Caki2 (cell line): ENCODE measurements around the gene CCDC28A. TPM values are rescaled to one million over a fixed set of nuclear protein-coding genes. Genes with fewer than 3 reads are reported as not detected.
"Not testable (repeated sequence)": the region's sequence is repeated elsewhere in the genome, so short reads cannot be mapped to it uniquely, and the experiment has no call there.

Experiments
- DNase-seq: peaks from one replicate; pipeline ENCODE4 v3.0.0-alpha.2; 2015; ENCODE audit warnings: low read depth
- in situ Hi-C: cut with HindIII; loops from 2 replicates; pipeline ENCODE4 v1.10.0; 2016; ENCODE audit warnings: low sequenced_read_pairs, low pct_unique_long_range_greater_than_20kb, mixed read lengths
- total RNA-seq: library from RNA; depleted of rRNA; stranded (reverse); fragments of >200 nt; shearing (Covaris generic); gene quantifications from 2 replicates; pipeline ENCODE4 v1.2.3, GENCODE V29; 2014; ENCODE audit warnings: low replicate concordance; rRNA removed

The CCDC28A gene
- 31.0 and 37.5 TPM in 2 replicates for total RNA-seq

- DNase-seq, result peak; percentile 97
- in situ Hi-C loops, result no loop called here
Observed at GRCh38 chr6:138773177-138774091, at the start of gene CCDC28A. Gene CCDC28A (plus strand): TSS chr6:138773769. CDS start chr6:138776121, 2,352 bp downstream.

DNA sequence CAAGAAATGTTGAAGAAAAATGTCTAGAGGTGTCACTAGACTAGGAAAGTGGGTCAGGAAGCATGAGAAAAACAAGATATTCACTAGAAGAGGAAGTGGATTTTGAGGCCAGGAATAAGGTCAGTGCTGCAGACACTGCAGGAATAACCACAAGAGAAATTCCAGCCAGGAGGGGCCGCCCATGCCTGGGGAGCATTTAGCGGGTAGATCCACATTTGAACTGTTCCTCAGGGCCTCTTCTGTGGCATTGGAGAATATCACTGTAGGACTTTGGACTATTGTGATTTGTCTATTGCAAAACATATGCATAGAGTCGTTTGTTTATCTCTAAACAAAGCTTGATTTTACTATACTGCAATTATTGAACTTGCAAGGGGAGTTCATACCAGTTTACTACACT, 49.6 kb upstream of the CCDC28A start:
- in situ Hi-C loops, result no loop called here

GRCh38 chr6:138726066-138726756, 47.4 kb upstream of the CCDC28A start:
- in situ Hi-C loops, result no loop called here
- no peak for DNase-seq

More for the DNA sequence above, 49.6 kb upstream of the CCDC28A start:
- no peak for DNase-seq

DNA sequence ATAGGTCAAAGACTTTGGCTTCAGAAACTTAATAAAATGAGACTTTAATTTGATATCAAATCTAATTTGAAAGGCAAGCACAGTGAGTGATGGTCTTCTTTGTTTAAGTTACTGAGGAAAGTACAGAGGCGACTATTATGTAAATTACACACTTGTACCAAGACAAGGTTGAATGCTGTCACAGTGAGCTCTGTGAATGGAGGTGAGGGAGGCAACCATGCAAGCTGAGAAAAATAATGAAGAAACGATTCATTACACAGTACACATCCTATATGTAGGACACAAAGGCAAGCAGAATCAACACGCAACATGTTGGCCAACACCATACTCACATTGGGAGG, 46.8 kb upstream of the CCDC28A start:
- in situ Hi-C loops, result no loop called here

DNA sequence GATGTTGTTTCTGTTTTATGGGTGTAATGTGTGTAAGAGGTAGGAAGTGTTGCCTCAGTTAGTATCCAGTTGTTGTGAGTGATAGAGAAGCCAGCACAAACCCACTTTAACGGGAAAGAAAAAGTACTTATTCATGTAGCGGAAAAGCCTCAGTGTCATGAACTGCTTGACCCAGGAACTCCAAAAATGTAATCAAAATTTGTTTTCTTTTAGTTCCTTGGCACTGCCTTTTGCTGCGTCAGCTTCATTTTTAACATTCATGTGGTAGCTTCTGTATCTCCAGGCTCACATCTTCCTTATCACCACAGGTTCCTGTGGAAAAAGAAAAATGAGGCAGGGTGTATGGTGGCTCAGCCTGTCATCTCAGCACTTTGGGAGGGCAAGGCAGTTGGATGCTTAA, 46.4 kb upstream of the CCDC28A start:
- DNase-seq, result no peak
- in situ Hi-C loops, result no loop called here

More for the DNA sequence above, 46.8 kb upstream of the CCDC28A start:
- DNase-seq, result no peak

DNA sequence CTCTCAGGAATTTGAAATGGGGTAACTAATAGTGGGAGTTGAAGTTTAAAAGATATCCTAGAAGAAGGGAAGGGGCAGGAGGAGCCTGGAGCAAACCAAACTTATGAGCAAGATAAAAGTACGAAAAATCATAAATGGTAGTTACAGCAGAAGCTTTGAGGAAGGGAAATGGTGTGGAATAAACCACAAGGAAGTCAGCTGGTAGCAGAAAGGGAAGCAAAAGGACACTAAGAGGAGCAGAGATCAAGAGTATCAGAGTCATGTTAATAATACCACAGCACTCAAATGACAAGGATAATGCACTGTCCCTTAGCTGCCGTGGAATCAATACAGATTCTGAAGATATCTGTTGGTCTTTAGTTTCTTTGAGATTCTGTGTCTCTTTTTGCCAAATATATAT, 44.9 kb upstream of the CCDC28A start:
- in situ Hi-C loops, result no loop called here
- no peak for DNase-seq

- in situ Hi-C loops, DNase-seq: not testable (repeated sequence)
Observed at GRCh38 chr6:138730037-138730436, 43.5 kb upstream of the CCDC28A start.

GRCh38 chr6:138734585-138734984, 39.0 kb upstream of the CCDC28A start:
- DNase-seq, result no peak
- in situ Hi-C loops, result no loop called here

DNA sequence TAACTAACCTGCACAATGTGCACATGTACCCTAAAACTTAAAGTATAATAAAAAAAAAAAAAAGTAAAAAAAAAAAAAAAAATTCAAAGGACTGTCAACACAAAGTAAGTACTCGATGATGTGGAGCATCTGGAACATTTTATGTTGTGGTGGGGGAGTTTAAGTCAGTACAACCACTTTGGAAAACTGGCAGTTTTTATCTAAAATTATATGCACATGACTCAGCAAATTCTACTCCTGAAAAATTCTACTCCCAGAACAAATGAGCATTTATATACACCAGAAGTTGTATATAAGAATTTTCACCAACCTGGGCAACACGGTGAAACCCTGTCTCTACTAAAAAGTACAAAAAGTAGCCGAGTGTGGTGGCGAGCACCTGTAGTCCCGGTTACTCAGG, 36.9 kb upstream of the CCDC28A start:
- no peak for DNase-seq
- in situ Hi-C loops, result no loop called here

GRCh38 chr6:138752017-138752416, 21.6 kb upstream of the CCDC28A start:
- no peak for DNase-seq
- in situ Hi-C loops, result no loop called here

GRCh38 chr6:138757136-138757535, 16.4 kb upstream of the CCDC28A start:
- in situ Hi-C loops, result no loop called here
- no peak for DNase-seq

DNA sequence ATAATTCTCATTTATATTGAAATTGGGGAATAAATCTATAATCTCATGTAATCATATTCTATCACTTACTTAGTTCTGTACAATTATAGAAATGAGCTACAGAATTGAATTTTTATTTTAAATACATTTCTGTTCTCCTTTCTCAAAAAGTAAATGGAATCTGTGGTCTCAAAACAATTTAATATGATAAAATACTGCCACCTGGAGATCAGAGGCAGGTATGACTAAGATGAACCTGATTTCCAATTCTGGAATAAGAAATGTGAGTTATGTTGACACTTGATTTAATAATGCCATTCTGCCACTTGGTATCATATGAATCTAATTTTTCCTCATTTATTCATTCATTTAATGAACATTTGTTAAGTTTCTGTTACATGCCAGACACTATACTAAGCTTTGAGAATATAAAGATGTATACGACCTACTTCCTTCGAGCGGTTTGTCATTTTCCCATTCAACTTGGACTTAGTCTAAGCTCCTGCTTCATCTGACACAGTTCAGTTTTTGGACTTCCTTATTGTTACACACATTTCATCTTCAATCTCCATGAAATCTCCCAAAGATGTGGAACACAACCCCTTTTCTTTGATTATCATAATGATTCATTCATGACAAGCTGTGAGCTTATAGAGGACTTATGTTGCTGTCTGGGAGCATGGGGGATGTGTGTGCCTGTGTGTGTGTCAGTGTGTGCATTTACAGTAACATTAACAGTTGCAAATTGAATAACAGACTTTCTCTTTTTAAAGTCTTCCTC, 7.5 kb upstream of the CCDC28A start:
- DNase-seq, result peak; percentile 10
- in situ Hi-C loops, result no loop called here

DNA sequence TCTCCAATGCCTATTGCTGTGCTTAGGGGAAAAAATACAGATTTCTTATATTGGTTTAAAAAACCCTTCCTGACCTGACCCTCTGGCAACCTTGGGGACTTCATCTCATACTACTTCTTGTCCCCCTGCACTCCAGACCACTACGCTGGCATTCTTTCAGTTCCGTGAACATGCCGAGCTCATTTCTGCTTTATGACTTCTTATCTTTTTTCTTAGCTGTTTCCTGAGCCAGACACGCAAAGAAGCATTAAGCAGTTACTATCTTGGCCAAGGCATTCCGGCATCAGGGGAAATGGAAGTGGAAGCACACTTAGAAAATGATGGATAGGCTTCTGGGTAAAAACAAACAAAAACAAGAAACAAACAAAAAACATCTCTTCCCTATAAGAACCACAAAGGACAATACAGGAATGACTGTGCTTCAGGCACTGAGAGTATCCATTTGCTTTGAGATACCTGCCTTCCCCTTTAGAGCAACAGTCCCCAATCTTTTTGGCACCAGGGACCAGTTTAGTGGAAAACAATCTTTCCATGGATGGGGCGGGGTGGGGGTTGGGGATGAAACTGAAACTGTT, 4.4 kb upstream of the CCDC28A start:
- in situ Hi-C loops, result no loop called here
- no peak for DNase-seq

DNA sequence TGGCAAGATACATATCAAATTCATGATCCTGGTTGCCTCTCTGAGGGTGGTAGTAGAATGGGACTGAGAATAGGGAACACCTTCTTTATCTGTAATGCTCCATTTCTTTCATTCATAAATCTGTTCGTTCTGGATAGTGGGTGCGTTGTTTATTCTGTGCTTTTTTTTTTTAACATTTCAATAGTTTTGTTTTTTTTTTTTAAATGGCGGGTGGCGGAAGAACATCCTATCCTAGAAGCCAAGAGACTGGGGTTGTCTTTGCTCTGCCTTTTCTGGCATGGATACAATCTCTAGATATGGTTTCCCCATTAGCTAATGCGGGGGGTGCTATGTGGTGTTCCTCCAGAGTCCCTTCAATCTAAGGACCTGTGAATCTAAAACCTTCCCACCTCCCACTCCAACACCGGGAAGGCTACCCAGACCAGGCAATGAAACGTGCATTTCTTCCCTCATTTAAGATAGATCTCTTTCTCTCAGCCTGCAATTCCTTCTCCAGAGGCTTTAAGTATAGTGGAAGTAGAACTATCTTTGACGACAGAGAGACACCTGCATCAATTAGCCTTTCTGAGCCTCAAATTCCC, 883 bp upstream of the CCDC28A start:
- in situ Hi-C loops, result no loop called here

GRCh38 chr6:138774370-138774769, 801 bp downstream of the CCDC28A start:
- in situ Hi-C loops, result no loop called here
- no peak for DNase-seq

More for the DNA sequence above, 883 bp upstream of the CCDC28A start:
- no peak for DNase-seq

DNA sequence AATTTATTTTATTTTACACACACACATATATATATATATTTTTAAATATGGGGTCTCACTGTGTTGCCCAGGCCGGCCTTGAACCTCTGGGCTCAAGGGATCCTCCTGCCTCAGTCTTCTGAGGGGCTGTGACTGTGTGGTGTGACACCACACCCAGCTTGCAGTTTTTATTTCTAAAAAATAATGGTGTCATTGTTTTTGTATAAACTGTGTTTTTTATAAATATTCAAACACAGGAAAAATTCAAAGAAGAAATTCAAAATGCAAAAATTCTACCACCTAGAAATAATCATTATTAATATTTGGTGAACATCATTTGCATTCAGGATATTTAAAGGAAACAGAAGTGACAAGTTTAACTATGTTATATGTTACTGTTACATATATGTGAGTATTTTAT, 3.1 kb downstream of the CCDC28A start:
- DNase-seq, result no peak
- in situ Hi-C loops, result no loop called here

DNA sequence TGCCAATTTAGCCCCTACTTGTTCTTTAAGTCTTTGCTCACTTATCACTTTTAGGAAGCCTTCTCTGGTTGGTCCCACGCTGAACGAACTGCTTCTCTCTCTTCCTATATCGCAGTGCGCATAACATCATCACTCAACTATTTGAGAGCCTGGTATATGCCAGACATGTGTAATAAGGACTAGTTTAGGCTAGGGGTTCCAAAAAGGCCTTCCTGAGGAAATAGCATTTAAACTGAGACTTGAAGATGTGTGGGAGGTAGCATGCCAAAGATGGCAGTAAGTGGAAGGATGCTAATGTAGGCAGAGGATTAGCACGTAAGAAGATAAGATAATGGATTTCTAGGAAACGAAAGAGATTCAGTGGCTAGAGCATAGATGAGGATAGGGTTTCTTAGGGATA, 4.8 kb downstream of the CCDC28A start:
- in situ Hi-C loops, result no loop called here
- DNase-seq, result no peak

DNA sequence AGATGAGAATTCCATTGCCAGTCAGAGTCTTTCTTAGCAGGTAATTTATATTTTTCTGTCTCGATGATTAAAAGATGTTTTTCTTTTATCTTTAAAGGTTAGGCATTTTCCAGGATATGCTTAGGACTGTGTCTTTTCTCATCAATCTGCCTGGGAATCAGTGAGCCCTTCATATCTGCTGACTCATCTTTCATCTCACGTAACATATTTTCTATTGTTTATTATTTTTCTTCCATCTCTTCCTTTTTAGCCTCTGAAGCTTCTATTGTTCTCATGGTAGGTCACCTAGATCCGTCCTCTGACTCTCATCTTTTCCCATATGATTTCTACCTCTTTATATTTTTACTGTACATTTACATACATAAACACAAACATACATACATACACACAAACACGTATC, 8.7 kb downstream of the CCDC28A start:
- no peak for DNase-seq
- in situ Hi-C loops, result no loop called here
